Naive thymus-derived CD4-positive, alpha-beta T cell (primary cell): ENCODE results near the gene SOX1. TPM values are rescaled to one million over a fixed set of nuclear protein-coding genes. Genes with fewer than 3 reads are reported as not detected.

ENCODE experiments used
- ATAC-seq: fragments of 150-1000 bp; cut with Tn5 transposase; 2 replicates; pipeline ENCODE4 v1.10.0; 2021; ENCODE audit warnings: mild to moderate bottlenecking, moderate library complexity
- CTCF ChIA-PET: fragments of 350-600 bp; sonication (Branson Sonifier 250); formaldehyde crosslinking; loops from one replicate; lab custom pipeline; 2021; ENCODE audit warnings: antibody characterized with exemption; lab: Charles Lee
- POLR2A ChIA-PET: fragments of 350-600 bp; sonication (Branson Sonifier 250); formaldehyde crosslinking; loops from one replicate; lab custom pipeline; 2021; ENCODE audit warnings: antibody characterized with exemption, inconsistent platforms; lab: Charles Lee
- DNase-seq, 9 donors: peaks; one replicate each; pipeline versions ENCODE4 v3.0.0 to v3.0.0-alpha.2; 2020 to 2022; ENCODE audit warnings: mixed read lengths in 1 of 9
- H3K27ac ChIP-seq: one replicate; pipeline ENCODE4 v1.7.0; 2013; ENCODE audit warnings: mild to moderate bottlenecking, low read depth, low read length, moderate library complexity
- H3K27me3 ChIP-seq, 2 donors: one replicate each; pipeline ENCODE4 v1.7.0; 2013; ENCODE audit warnings: low read length in 2 of 2, mild to moderate bottlenecking in 2 of 2, moderate library complexity in 2 of 2; ENCODE audit not compliant: control insufficient read depth in 2 of 2, insufficient read depth in 2 of 2
- H3K36me3 ChIP-seq, 3 experiments: 1 replicate in 2 of 3; 2 replicates in 1 of 3; pipeline ENCODE4 v1.7.0; 2013; ENCODE audit warnings: low read length in 3 of 3, mild to moderate bottlenecking in 3 of 3, moderate library complexity in 1 of 3; ENCODE audit not compliant: insufficient read depth in 3 of 3, control insufficient read depth in 2 of 3
- H3K4me1 ChIP-seq, 2 donors: one replicate each; pipeline ENCODE4 v1.7.0; 2013; ENCODE audit warnings: low read length in 2 of 2, mild to moderate bottlenecking in 2 of 2, moderate library complexity in 1 of 2; ENCODE audit not compliant: control insufficient read depth in 2 of 2, insufficient read depth in 2 of 2
- H3K4me3 ChIP-seq: 2 replicates; pipeline ENCODE4 v1.7.0; 2013; ENCODE audit warnings: mild to moderate bottlenecking, low read length
- H3K9me3 ChIP-seq, 3 experiments: 1 replicate in 2 of 3; 2 replicates in 1 of 3; pipeline ENCODE4 v1.7.0; 2013; ENCODE audit warnings: low read length in 3 of 3; ENCODE audit not compliant: control insufficient read depth in 2 of 3
- H3K27ac Mint-ChIP-seq, 9 donors: one replicate each; pipeline ENCODE4 v1.8.0; 2020 to 2022; ENCODE audit warnings: mixed read lengths in 9 of 9, mild to moderate bottlenecking in 8 of 9, moderate library complexity in 5 of 9, inconsistent platforms in 2 of 9
- H3K27me3 Mint-ChIP-seq, 5 donors: one replicate each; pipeline ENCODE4 v1.8.0; 2021 to 2022; ENCODE audit warnings: mixed read lengths in 5 of 5, mild to moderate bottlenecking in 1 of 5
- H3K36me3 Mint-ChIP-seq, 5 donors: one replicate each; pipeline ENCODE4 v1.8.0; 2020 to 2022; ENCODE audit warnings: mixed read lengths in 5 of 5, mild to moderate bottlenecking in 3 of 5, inconsistent platforms in 1 of 5
- H3K4me1 Mint-ChIP-seq, 7 donors: one replicate each; pipeline ENCODE4 v1.8.0; 2020 to 2022; ENCODE audit warnings: mixed read lengths in 7 of 7, mild to moderate bottlenecking in 3 of 7, inconsistent platforms in 1 of 7
- H3K4me3 Mint-ChIP-seq, 10 donors: one replicate each; pipeline ENCODE4 v1.8.0; 2020 to 2022; ENCODE audit warnings: mild to moderate bottlenecking in 10 of 10, mixed read lengths in 10 of 10, moderate library complexity in 6 of 10, inconsistent platforms in 2 of 10
- H3K9me3 Mint-ChIP-seq, 11 donors: one replicate each; pipeline ENCODE4 v1.8.0; 2020 to 2022; ENCODE audit warnings: mixed read lengths in 11 of 11, mild to moderate bottlenecking in 4 of 11, inconsistent platforms in 1 of 11, moderate library complexity in 1 of 11
- intact Hi-C, 2 donors: fragments of 100-400 bp; cut with micrococcal nuclease; formaldehyde crosslinking; loops; one replicate each; pipeline ENCODE4 v1.15.1; 2023
- polyA plus RNA-seq, 2 donors: library from polyadenylated mRNA; unstranded; fragments of 300-500 nt; fragmentation: Illumina TruSeq; gene quantifications; one replicate each; pipeline ENCODE4 v1.2.3, GENCODE V29; 2021
- total RNA-seq, 6 experiments: library from RNA in 5 of 6; stranded (reverse) in 5 of 6; gene quantifications; 1 replicate in 5 of 6; 2 replicates in 1 of 6; pipeline ENCODE4 v1.2.3 and lab custom pipeline; 2021 to 2026

Gene SOX1
- total and polyA plus RNA-seq, 7 experiments from 2014 or later, result not detected

DNA sequence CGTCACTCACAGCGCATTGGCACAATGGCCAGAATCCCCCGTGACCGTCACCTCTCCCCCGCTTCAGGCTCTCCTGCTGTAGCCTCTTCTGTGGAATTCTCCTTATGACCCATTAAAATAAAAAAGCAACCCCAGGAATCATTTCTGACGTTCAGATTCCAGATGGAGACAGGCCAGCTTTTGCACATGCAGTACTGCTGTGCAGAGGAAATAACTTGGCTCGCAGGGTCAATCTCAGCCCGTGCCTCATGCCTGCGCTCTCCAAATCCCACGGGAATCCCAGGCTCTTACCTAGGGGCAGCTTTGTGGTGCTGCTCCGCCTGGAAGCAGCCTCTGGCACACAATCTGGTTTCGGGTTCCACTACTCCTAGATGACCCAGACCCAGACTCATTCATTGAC lies 32.7 kb upstream of the SOX1 start:
- intact Hi-C loops, result no loop called here
- peaks cover 0 to 37% (median 12%) of the 10 kb centered on the region in 5 donors for H3K27me3 Mint-ChIP-seq
- Histone ChIP-seq H3K9me3 (no peaks in the 10 kb centered on the region), H3K4me1 (no peaks in the 10 kb centered on the region), H3K27me3 (no peaks in the 10 kb centered on the region), H3K27ac (no peak overlapping the region), H3K4me3 (no peak overlapping the region), H3K36me3 (no peaks in the 10 kb centered on the region)
- H3K9me3 Mint-ChIP-seq, result peaks cover 0 to 3% (median 0%) of the 10 kb centered on the region in 11 donors
- H3K4me3 Mint-ChIP-seq, result no peak overlapping the region
- POLR2A ChIA-PET, result no interaction called here
- H3K27ac Mint-ChIP-seq, result no peak overlapping the region
- CTCF ChIA-PET, result no interaction called here
- DNase-seq, result no peak
- no peaks in the 10 kb centered on the region for H3K36me3 Mint-ChIP-seq
- peaks cover 0 to 2% (median 0%) of the 10 kb centered on the region in 7 donors for H3K4me1 Mint-ChIP-seq
- no peak for ATAC-seq

- H3K27me3 Mint-ChIP-seq, result peaks cover 0 to 43% (median 16%) of the 10 kb centered on the region in 5 donors
- Histone ChIP-seq H3K27ac (no peak overlapping the region), H3K4me3 (no peak overlapping the region), H3K9me3 (no peaks in the 10 kb centered on the region), H3K36me3 (no peaks in the 10 kb centered on the region), H3K4me1 (no peaks in the 10 kb centered on the region), H3K27me3 (no peaks in the 10 kb centered on the region)
- POLR2A ChIA-PET, result no interaction called here
- intact Hi-C loops, result no loop called here
- DNase-seq (no peak), ATAC-seq (no peak)
- no peak overlapping the region for H3K27ac Mint-ChIP-seq
- H3K4me1 Mint-ChIP-seq, result peaks cover 0 to 2% (median 0%) of the 10 kb centered on the region in 7 donors
- CTCF ChIA-PET, result no interaction called here
- peaks cover 0 to 6% (median 0%) of the 10 kb centered on the region in 11 donors for H3K9me3 Mint-ChIP-seq
- H3K4me3 Mint-ChIP-seq, result no peak overlapping the region
- H3K36me3 Mint-ChIP-seq, result no peaks in the 10 kb centered on the region
These were observed 32.1 kb upstream of the SOX1 start for GRCh38 chr13:112034846-112035245.

- no peaks in the 10 kb centered on the region for H3K36me3 ChIP-seq
- no peaks in the 10 kb centered on the region for H3K27me3 ChIP-seq
- H3K27me3 Mint-ChIP-seq, result peaks cover 2 to 72% (median 56%) of the 10 kb centered on the region in 5 donors
- no peak overlapping the region for H3K27ac Mint-ChIP-seq
- H3K4me3 ChIP-seq, result no peak overlapping the region
- H3K27ac ChIP-seq, result no peak overlapping the region
- POLR2A ChIA-PET, result no interaction called here
- peaks cover 0 to 9% (median 0%) of the 10 kb centered on the region in 3 experiments for H3K9me3 ChIP-seq
- intact Hi-C loops, result no loop called here
- DNase-seq (no peak), ATAC-seq (no peak)
- no peaks in the 10 kb centered on the region for H3K4me1 ChIP-seq
- no peak overlapping the region for H3K4me3 Mint-ChIP-seq
- no peaks in the 10 kb centered on the region for H3K4me1 Mint-ChIP-seq
- H3K9me3 Mint-ChIP-seq, result peaks cover 0 to 59% (median 21%) of the 10 kb centered on the region in 11 donors
- H3K36me3 Mint-ChIP-seq, result peaks cover 0 to 17% (median 0%) of the 10 kb centered on the region in 5 donors
- CTCF ChIA-PET, result no interaction called here
These were observed 24.5 kb upstream of the SOX1 start for GRCh38 chr13:112042496-112042895.

DNA sequence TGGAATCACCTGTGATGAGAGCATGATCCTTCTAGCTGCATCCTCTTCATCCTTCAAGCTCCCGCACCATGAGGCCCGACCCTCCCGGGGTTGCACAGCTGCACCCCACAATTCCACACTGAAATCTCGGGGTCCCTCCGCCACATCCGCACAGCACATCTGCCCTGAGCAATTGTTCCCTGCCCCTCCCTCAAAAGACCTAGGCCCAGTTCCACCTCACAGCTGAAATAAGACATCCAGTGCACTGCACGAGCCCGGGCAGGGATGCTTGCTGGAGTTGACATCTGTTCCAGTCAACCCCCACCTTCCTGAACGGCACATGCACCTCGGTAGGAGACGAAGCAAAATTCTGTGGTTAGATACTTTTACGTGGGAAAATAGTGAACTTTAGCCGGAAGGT lies 14.7 kb upstream of the SOX1 start:
- intact Hi-C loops, result no loop called here
- H3K9me3 Mint-ChIP-seq, result peaks cover 0 to 33% (median 15%) of the 10 kb centered on the region in 11 donors

DNA sequence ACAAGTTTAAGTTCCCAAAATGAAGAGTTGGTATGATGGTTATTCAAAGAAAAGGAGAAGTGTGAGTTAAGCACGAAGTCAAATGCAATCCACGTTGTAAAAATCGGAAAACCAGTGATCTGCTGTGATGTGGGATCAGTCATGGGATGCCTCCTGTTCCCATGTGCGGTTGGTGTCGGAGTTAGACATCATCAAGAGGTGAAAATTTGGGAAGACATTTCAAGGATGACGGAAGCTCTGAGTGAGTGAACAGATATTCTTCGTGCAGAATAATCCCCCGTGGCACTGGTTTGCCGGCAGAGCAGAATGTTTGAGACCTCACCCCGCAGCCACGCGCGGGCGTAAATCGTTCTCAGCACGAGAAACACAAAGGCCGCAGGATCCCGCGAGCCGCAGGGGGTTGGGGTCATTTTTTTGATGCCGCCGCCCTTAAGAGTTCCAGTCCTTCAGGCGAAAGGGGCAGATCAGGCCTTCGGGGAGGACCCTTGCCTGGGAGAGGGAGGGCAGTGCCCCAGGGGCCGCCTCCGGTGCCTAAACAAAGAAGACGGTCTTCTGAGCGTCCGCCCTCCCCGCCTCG lies 13.7 kb upstream of the SOX1 start:
- ChIA-PET POLR2A (no interaction called here), CTCF (no interaction called here)
- Mint-ChIP-seq H3K4me1 (peaks cover 0 to 11% (median 4%) of the 10 kb centered on the region in 7 donors), H3K27me3 (peaks cover 49 to 72% (median 60%) of the 10 kb centered on the region in 5 donors), H3K36me3 (peaks cover 0 to 5% (median 2%) of the 10 kb centered on the region in 5 donors), H3K27ac (peak overlapping the region in 1 of 9 donors; percentile 10), H3K9me3 (peaks cover 0 to 23% (median 7%) of the 10 kb centered on the region in 11 donors), H3K4me3 (peak overlapping the region in 3 of 10 donors; percentile 11 to 43 (median 20))
- no peaks in the 10 kb centered on the region for H3K36me3 ChIP-seq
- intact Hi-C loops, result no loop called here
- H3K27ac ChIP-seq, result no peak overlapping the region
- ATAC-seq (no peak), DNase-seq (no peak)
- no peaks in the 10 kb centered on the region for H3K4me1 ChIP-seq
- peaks cover 3 to 9% of the 10 kb centered on the region in 2 donors for H3K27me3 ChIP-seq
- no peaks in the 10 kb centered on the region for H3K9me3 ChIP-seq
- no peak overlapping the region for H3K4me3 ChIP-seq

More for the DNA sequence above, 14.7 kb upstream of the SOX1 start:
- POLR2A ChIA-PET, result no interaction called here
- Mint-ChIP-seq H3K27me3 (peaks cover 58 to 76% (median 65%) of the 10 kb centered on the region in 5 donors), H3K27ac (no peak overlapping the region), H3K4me1 (peaks cover 0 to 11% (median 4%) of the 10 kb centered on the region in 7 donors), H3K4me3 (no peak overlapping the region), H3K36me3 (peaks cover 0 to 12% (median 2%) of the 10 kb centered on the region in 5 donors)
- CTCF ChIA-PET, result interaction anchor here (0.6 kb wide), 1 partner anchor 655 kb away, joined by 5 read pairs; no protein-coding TSS in a partner anchor
- DNase-seq (no peak), ATAC-seq (no peak)
- Histone ChIP-seq H3K4me1 (no peaks in the 10 kb centered on the region), H3K9me3 (no peaks in the 10 kb centered on the region), H3K27ac (no peak overlapping the region), H3K36me3 (no peaks in the 10 kb centered on the region), H3K27me3 (peaks cover 3 to 13% of the 10 kb centered on the region in 2 donors), H3K4me3 (no peak overlapping the region)

DNA sequence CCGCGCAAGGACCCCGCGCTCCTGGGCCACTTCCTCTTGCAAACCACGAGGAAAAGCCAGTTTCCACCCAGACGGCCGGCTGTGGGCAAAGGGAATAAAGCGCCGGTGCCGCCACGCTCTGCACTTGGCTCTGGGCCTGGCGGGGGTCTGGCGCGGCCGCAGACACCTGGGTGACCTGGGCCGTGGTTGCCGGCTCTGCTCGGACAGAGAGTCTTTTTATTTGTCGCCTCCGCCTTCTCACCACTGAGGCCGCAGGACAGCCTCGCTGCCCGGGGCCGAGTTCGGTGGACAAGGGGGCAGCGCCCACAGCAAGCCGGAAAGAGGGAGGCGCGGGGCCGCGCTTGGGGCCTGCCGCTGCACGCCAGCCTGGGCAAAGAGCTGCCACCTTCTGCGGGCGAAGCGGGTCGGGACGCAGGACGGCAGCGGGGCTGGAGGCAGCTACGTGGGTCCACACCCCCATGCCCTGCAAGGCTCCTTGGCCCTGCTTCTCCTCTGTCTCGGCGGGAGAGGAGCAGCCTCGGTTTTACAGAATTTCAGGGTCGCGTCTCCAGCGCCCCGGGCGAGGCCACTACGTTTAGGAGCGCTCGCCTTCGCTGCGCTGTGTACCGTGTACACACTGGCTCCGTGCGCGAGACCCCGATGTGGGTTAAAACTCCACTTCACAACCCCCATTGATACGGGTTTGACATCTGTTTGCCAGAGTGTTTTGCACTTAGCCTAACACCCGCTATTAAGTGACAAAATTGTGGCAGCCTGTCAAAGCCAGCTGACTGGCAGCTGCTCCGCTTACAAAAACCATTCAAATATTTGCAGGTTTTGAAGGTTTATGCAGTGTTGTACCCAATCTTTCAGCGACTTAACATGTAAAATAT lies 13.0 kb upstream of the SOX1 start:
- H3K27ac Mint-ChIP-seq, result no peak overlapping the region
- no peak overlapping the region for H3K27ac ChIP-seq
- H3K36me3 ChIP-seq, result no peaks in the 10 kb centered on the region
- H3K4me3 ChIP-seq, result no peak overlapping the region
- intact Hi-C loops, result no loop called here
- H3K27me3 ChIP-seq, result peaks cover 3 to 7% of the 10 kb centered on the region in 2 donors
- H3K27me3 Mint-ChIP-seq, result peaks cover 54 to 75% (median 60%) of the 10 kb centered on the region in 5 donors
- H3K36me3 Mint-ChIP-seq, result peaks cover 0 to 5% (median 2%) of the 10 kb centered on the region in 5 donors
- peaks cover 0 to 23% (median 6%) of the 10 kb centered on the region in 11 donors for H3K9me3 Mint-ChIP-seq
- DNase-seq (no peak), ATAC-seq (no peak)
- no peaks in the 10 kb centered on the region for H3K4me1 ChIP-seq
- POLR2A ChIA-PET, result no interaction called here
- CTCF ChIA-PET, result no interaction called here
- no peak overlapping the region for H3K4me3 Mint-ChIP-seq
- H3K4me1 Mint-ChIP-seq, result peaks cover 0 to 11% (median 4%) of the 10 kb centered on the region in 7 donors
- no peaks in the 10 kb centered on the region for H3K9me3 ChIP-seq
